Hypothalamus (tissue), 51 donors: ENCODE measurements around the gene LRRC73.
"Not testable (repeated sequence)": the region's sequence is repeated elsewhere in the genome, so short reads cannot be mapped to it uniquely, and the experiment has no call there.

Experiments used
- DNase-seq, 51 donors: peaks; one replicate each; lab custom pipeline; 2025; lab: John Stamatoyannopoulos, UW

The LRRC73 gene

GRCh38 chr6:43468240-43468639 is 41.9 kb downstream of the LRRC73 start:
- DNase-seq: no peak

- no peak for DNase-seq
Measured at GRCh38 chr6:43467752-43468151, 42.4 kb downstream of the LRRC73 start.

- not testable (repeated sequence) for DNase-seq
Measured at GRCh38 chr6:43467265-43467664, 42.9 kb downstream of the LRRC73 start.

GRCh38 chr6:43465948-43466347 is 44.2 kb downstream of the LRRC73 start:
- DNase-seq: no peak

- no peak for DNase-seq
Measured at GRCh38 chr6:43464337-43464736, 45.8 kb downstream of the LRRC73 start.

- no peak for DNase-seq
Measured at GRCh38 chr6:43461936-43462335, 48.2 kb downstream of the LRRC73 start.

GRCh38 chr6:43460032-43460431 is 50.1 kb downstream of the LRRC73 start:
- no peak for DNase-seq

- DNase-seq: no peak
Measured at GRCh38 chr6:43459535-43459934, 50.6 kb downstream of the LRRC73 start.

- not testable (repeated sequence) for DNase-seq
Measured at GRCh38 chr6:43458154-43458553, 52.0 kb downstream of the LRRC73 start.

- DNase-seq: no peak
Measured at GRCh38 chr6:43457643-43458042, 52.5 kb downstream of the LRRC73 start.
